C4-2B (cell line): ENCODE measurements around the gene NELL1.

Experiments used
- H3K27ac ChIP-seq: fragments of 450-650 bp; 2 replicates; pipeline ENCODE4 v1.5.1; 2017
- ZFX ChIP-seq: fragments of 450-650 bp; IDR thresholded peaks from 2 replicates; pipeline ENCODE4 v1.6.1; 2017
- TF ChIP-seq, protein P1 (sequence below): fragments of 450-650 bp; conservative IDR thresholded peaks from 2 replicates; pipeline ENCODE4 v1.5.1; 2017; ENCODE audit warnings: mild to moderate bottlenecking

Gene NELL1

GRCh38 chr11:21401496-21401895 is 732.1 kb downstream of the NELL1 start:
- no peak overlapping the region for H3K27ac ChIP-seq
- TF ChIP-seq ZFX = no peak
- TF ChIP-seq, protein P1, sequence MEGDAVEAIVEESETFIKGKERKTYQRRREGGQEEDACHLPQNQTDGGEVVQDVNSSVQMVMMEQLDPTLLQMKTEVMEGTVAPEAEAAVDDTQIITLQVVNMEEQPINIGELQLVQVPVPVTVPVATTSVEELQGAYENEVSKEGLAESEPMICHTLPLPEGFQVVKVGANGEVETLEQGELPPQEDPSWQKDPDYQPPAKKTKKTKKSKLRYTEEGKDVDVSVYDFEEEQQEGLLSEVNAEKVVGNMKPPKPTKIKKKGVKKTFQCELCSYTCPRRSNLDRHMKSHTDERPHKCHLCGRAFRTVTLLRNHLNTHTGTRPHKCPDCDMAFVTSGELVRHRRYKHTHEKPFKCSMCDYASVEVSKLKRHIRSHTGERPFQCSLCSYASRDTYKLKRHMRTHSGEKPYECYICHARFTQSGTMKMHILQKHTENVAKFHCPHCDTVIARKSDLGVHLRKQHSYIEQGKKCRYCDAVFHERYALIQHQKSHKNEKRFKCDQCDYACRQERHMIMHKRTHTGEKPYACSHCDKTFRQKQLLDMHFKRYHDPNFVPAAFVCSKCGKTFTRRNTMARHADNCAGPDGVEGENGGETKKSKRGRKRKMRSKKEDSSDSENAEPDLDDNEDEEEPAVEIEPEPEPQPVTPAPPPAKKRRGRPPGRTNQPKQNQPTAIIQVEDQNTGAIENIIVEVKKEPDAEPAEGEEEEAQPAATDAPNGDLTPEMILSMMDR = no peak

DNA sequence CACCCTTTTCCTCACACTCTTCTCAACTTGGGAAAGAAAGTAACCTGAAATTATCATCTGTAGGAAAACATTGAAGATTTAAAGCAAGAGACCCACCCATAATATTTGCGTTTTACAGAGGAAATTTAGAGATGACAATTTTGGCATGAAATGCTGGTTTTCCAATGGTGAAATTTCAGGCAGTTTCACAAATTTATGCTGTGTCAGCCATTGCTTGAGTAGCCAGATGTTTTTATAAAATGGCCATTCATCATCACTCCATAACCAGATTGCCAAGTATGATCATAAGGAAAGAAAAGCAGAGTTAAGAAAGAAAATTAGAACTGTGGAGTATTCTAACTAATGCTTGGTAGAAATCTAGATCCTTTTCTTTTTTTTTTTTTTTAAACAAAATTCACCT is 732.9 kb downstream of the NELL1 start:
- TF ChIP-seq, protein P1 = no peak
- no peak for TF ChIP-seq ZFX
- H3K27ac ChIP-seq = no peak overlapping the region

DNA sequence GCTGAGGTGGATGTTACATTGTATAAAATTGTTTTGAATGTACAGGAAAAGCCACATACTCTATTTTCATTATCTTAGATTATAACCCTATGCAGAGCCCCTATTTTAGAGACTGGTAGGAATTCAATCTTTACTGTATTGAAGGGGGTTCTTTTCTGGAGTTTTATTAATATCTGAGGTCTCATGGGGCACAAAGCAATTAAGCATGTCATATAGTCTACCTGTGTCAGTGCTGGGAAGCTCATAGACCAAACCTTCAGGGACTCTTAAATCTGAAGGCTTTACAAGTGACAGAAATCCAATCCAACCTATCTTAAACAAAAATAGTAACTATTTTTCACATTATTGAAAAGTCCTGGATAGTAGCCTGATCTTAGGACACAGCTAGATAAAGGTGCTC is 733.7 kb downstream of the NELL1 start:
- TF ChIP-seq, protein P1 = no peak
- no peak for TF ChIP-seq ZFX
- H3K27ac ChIP-seq = no peak overlapping the region

DNA sequence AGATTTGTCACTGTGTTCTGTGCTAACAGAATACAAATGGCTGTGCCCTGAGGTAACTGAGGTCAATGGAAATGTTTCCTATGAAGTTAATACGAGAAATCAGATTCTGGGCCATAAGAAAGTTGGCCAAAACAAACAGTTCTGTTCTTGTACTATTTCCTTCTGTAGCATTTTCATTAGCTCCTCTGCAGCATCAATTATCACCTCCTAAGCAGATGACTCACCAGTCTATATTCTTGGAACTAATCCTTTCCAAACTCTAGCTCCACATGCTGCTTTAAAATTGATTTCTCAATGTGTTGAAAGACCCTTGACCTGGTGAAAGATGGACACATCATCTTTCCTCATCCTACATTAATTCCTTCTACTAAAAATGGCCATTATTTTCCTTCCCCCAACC is 736.0 kb downstream of the NELL1 start:
- H3K27ac ChIP-seq = no peak overlapping the region
- TF ChIP-seq ZFX = no peak
- TF ChIP-seq, protein P1 = no peak

- no peak for TF ChIP-seq ZFX
- TF ChIP-seq, protein P1 = no peak
- no peak overlapping the region for H3K27ac ChIP-seq
Observed at GRCh38 chr11:21410513-21410912, 741.1 kb downstream of the NELL1 start.

- TF ChIP-seq, protein P1 = no peak
- TF ChIP-seq ZFX = no peak
Observed at GRCh38 chr11:21411104-21411503, 741.7 kb downstream of the NELL1 start.

DNA sequence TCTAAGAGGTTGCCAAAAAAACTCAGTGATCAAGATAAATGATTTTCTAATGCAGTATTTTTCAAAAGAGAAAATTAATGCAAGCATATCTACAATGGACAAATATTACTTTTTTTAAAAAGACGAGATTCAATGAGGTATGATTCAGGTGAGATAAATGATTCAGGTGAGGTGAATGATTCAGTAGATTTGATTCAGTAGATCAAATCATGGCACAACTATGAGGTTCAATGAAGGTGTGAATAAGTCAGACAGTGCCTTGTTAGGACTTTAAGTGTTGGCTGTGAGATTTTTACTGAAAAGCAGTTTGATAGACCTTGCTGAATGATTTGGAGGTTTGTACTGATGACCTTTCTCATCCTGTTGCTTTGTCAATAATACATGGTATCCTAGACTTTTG is 742.2 kb downstream of the NELL1 start:
- no peak overlapping the region for H3K27ac ChIP-seq
- TF ChIP-seq ZFX = no peak
- TF ChIP-seq, protein P1 = no peak

More at GRCh38 chr11:21411104-21411503, 741.7 kb downstream of the NELL1 start:
- no peak overlapping the region for H3K27ac ChIP-seq
